ENCODE measurements around the gene RPS27L.
A peak's percentile ranks its signal among the peaks of the same experiment; 100 is the strongest.

The RPS27L gene

GRCh38 chr15:63157118-63157843, at the start of gene RPS27L:
Gene RPS27L (minus strand): TSS chr15:63157477. CDS start chr15:63157405, 72 bp downstream.
- DNase-seq (ENCODE audit: low read depth, low spot score) = peak; percentile 97

DNA sequence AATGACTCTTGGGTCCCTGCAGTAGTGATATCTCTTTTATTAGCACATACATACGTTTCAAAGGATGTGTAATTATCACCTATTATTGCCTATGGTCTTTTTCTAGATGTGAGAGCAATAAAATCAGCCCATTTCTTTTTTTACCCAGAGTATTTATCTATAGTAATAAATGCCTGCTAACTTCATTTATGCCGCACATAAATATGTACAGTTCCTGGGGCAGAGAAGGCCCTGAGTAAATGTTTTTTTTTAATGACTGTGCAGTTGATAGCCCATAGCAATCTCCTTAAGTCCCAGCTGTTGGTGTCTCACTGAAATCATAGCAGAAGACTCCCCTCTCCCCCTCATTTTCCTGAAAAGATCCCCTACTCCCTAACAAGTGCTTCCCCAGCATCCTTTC, 48.8 kb upstream of the RPS27L start:
- no peak for DNase-seq (ENCODE audit: low read depth, low spot score)

DNA sequence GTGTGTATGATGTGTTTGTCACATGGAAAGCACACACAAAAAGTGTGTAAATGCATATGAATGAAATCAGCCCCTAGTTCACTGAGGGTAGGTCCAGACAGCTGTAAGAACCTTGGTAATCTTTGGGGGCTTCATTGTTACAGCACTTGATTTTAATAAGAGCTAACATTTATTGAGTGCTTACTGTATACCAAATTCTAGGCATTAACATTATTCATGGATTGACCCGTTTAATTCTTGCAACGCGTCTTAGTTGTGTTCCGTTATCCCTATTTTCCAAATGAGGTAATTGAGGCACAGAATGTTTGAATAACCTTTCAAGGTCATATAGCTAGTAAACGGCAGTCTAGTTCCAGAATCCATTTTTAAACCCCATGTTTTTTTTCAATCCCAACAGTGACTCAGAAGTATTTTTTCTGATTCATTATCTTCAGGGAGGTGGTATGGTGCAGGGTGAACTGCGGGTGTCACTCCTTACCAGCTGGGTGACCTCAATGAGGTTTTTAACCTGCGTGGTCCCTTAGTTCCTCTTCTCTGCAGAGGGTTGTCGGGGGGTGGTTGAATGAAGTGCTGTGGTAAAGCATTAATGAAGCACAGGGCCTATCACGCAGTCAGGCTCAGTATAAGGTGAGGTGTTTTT, 46.3 kb upstream of the RPS27L start:
- DNase-seq (ENCODE audit: low read depth, low spot score) = no peak

DNA sequence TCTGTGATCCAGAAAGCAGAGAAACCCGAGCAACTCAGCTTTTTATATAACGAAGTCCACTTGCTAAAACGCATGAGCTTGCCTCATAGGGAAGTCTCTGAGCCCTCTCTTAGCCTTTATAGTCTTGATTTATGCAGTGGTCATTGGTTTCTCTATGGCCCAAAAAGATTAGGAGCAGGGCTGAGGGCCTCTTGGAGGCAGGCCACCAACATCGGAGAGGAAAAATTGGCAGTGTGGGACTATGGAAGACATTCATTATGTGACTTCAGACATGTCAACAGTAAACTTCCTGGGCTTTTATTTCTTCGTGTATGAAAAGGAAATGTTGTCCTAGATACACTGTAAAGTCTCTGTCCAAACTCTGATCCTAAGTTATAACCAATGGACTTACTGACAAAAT, 45.6 kb upstream of the RPS27L start:
- DNase-seq (ENCODE audit: low read depth, low spot score) = no peak

GRCh38 chr15:63200464-63201249, 43.4 kb upstream of the RPS27L start:
- DNase-seq (ENCODE audit: low read depth, low spot score) = no peak

- DNase-seq (ENCODE audit: low read depth, low spot score) = no peak
Observed at GRCh38 chr15:63198371-63199250, 41.3 kb upstream of the RPS27L start.

DNA sequence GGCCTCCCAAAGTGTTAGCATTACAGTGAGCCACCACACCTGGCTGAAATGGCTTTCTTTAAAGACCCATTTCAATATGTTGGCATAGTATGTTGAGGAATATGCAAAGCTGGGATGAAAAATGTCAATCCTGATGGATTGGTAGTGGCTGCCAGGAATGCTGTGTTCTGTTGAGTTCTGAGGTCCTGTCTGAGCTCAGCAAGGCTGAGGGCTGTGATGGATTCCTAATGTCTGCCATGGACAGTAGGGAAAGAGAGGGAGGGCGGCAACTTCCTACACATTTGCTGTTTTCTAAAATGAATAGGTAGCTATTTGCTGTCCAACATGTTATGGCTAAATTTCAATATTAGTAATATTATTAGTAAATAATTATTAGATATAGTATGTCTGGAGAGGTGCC, 40.3 kb upstream of the RPS27L start:
- no peak for DNase-seq (ENCODE audit: low read depth, low spot score)

DNA sequence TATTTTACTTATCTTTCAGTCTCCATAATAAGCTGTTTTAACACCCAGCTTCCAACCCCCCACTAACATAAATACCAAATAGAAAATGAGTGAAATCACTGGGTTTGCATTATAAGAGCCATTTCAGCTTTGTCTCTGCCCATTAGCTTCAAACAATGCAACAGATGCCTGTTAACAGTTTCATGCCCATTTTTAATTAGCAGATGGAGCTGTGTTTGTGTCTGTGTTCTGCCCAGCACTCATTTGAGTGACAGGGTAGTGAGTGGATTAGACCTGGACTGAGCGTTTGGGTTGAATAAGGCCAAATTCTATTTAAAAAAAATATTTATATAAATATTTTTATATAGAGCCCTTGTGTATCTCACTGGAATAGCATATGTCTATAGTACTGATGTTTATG, 39.6 kb upstream of the RPS27L start:
- DNase-seq (ENCODE audit: low read depth, low spot score) = no peak

DNA sequence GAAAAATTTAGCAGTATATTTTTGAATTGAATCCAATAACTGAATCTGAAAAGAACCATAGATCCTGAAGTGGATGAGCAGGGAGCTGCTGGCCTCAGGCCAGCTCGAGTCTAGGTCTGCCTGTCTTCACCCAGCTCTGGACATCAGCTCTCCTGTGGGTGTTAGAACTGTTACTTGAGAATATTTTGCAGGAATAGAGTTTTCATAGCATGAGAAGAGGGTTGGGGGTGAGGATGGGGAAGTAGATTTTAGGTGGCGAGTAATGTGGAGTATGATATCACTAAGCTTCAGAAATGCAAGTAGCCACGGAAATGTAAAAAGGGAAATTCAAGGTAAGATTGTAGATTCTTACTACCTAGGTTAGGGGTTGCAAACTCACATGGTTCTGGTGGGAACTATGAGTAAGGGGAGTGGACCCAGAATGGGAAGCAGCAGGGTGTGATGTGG, 38.3 kb upstream of the RPS27L start:
- DNase-seq (ENCODE audit: low read depth, low spot score) = no peak

DNA sequence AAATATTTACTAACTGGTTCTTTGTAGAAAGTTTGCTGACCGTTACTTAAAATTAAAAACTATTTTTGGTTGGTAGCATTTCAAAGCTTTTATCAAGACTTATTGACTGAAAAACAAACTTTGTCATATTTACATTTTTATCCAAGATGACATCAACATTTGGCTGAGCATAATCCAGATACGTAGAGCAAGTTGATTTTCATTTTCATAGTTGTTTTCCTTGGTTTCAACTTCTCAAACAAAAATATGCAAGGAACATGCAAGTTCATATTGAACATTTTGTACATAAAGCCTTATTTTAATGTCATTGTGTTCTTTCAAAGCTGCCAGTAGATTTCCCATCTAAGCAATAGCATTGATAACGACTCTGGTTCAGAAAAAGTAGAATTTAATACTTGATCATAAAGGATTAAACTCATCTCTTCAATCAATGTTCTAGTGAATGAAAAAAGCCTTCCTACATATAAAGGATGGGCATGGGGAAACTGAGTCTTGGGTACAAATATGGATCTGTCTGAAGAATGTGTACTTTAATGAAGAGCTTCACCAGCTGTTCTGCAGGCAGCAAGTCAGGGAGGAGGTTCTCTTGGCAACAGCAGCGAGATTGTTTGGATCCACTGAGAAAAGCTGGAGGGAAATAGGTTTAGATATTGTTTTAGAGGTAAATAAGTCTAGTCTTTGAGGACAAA, 37.7 kb upstream of the RPS27L start:
- DNase-seq (ENCODE audit: low read depth, low spot score) = no peak

DNA sequence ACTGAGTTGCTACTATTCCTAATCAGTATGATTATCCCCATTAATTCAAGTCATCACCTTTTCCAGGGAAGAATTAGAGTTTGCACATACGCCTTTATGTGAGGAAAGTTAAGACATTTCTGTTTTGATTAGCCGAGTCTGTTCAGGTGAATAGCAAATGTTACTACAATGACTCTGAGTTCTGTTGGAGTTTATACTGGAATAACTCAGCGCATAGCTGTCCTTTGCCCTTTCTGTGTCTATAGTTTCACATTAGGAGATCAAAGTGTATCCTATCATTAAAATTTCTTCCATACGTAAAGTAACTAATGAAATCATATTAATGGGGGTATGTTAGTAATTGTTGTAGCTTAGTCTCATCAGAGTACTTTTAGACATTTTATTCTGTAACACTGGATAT, 37.0 kb upstream of the RPS27L start:
- no peak for DNase-seq (ENCODE audit: low read depth, low spot score)

DNA sequence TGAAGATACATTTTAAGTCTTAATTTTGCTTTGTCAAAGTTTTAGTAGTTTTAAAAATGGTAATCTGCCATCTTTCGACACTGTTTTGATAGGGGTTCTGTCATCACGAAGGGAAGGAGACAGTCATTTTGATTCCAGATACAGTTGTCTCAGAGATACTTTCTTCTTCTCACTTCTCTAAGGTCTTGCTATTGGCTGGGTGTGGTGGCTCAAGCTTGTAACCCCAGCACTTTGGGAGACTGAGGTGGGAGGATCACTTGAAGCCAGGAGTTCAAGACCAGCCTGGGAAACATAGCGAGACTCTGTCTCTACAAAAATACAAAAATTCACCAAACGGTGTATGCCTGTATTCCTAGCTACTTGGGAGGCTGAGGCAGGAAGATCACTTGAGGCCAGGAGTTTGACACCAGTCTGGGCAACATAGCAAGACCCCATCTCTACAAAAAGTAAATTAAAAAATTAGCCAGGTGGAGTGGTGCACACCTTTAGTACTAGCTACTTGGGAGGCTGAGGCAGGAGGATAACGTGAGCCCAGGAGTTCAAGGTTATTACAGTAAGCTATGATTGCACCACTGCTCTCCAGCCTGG, 35.4 kb upstream of the RPS27L start:
- no peak for DNase-seq (ENCODE audit: low read depth, low spot score)

GRCh38 chr15:63191895-63192618, 34.8 kb upstream of the RPS27L start:
- DNase-seq (ENCODE audit: low read depth, low spot score) = no peak

- no peak for DNase-seq (ENCODE audit: low read depth, low spot score)
Observed at GRCh38 chr15:63190769-63191649, 33.7 kb upstream of the RPS27L start.

GRCh38 chr15:63189941-63190768, 32.9 kb upstream of the RPS27L start:
- DNase-seq (ENCODE audit: low read depth, low spot score) = no peak

DNA sequence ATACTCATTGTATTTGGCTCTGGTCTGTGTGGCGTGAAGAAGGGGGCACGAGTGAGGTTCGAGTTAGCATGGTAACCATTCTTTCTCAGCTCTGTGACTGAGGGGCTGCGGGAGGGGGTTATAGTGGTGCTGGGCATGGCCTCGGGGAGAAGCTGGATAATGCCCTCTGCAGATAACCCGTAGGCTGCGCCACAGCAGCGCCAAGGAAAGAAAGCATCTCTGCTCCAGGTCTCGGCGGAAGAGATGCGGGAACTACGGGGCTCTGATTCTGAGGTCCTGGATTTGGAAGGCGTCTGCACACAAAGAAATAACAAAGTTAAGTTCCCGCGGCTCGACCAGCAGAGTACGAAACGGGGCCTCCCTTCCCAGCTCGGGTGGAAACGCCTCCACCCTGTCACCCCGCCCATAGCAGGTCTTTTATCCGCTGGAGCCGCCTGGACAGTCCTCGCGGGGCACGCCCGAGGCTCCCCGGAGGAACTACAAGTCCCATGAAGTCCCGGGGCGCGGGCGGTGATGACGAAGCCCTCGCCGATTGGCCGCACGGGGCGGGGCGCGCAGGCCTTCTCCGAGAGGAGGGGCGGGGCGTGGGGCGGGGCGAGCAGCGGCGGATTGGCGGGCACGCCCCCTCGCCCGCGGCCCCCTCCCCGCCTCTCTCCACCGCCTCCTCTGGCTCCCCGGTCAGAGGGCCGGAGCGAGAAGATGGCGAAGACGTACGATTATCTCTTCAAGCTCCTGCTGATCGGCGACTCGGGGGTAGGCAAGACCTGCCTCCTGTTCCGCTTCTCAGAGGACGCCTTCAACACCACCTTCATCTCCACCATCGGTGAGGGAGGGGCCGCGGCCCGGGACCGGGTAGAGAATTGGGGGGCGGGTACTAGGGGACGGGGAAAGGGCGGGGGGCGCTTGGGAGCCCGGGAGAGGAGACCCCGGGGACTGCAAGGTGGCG, 31.9 kb upstream of the RPS27L start, which contains the start of gene RAB8B:
TSS of gene RAB8B (plus strand) at position 681 of the 946 bp plus-strand sequence. CDS start at position 700, 19 bp downstream.
- DNase-seq (ENCODE audit: low read depth, low spot score) = peak; percentile 95
